Body of pancreas (tissue), 4 donors: ENCODE results near the gene LGR6. TPM values are rescaled to one million over a fixed set of nuclear protein-coding genes. Genes with fewer than 3 reads are reported as not detected.

Source experiments
- ATAC-seq: fragments of 150-250 bp; one replicate; pipeline ENCODE4 v1.9.1; 2016
- DNase-seq, 4 donors: peaks; one replicate each; pipeline ENCODE4 v3.0.0-alpha.2; 2019
- H3K27ac ChIP-seq, 4 donors: fragments of 200-600 bp; sonication (generic); 1 replicate in 3 of 4; 2 replicates in 1 of 4; pipeline versions ENCODE4 v1.5.1 to v1.6.1; 2016 to 2019; ENCODE audit warnings: mild to moderate bottlenecking in 1 of 4, mixed read lengths in 1 of 4, moderate library complexity in 1 of 4
- H3K27me3 ChIP-seq, 2 donors: fragments of 200-600 bp; sonication (generic); one replicate each; pipeline ENCODE4 v1.6.0; 2016; ENCODE audit warnings: mild to moderate bottlenecking in 1 of 2
- H3K36me3 ChIP-seq, 2 donors: fragments of 200-600 bp; sonication (generic); replicated peaks in 1 of 2; 2 replicates each; pipeline ENCODE4 v1.5.1; 2016; ENCODE audit warnings: low read depth in 2 of 2; ENCODE audit not compliant: insufficient read depth in 1 of 2
- H3K4me1 ChIP-seq: fragments of 200-600 bp; sonication (generic); one replicate; pipeline ENCODE4 v1.6.0; 2016
- H3K4me3 ChIP-seq, 2 donors: fragments of 200-600 bp; sonication (generic); 1 replicate in 1 of 2; 2 replicates in 1 of 2; pipeline ENCODE4 v1.5.1; 2016 to 2019
- H3K9me3 ChIP-seq, 3 donors: fragments of 200-600 bp; sonication (generic); 1 replicate in 2 of 3; 2 replicates in 1 of 3; pipeline ENCODE4 v1.5.1; 2016
- CTCF ChIP-seq, 7 experiments: fragments of 450-650 bp in 4 of 7; fragments of 200-600 bp in 3 of 7; sonication (generic) in 3 of 7; IDR thresholded peaks; one replicate each; pipeline ENCODE4 v1.5.1; 2016 to 2019; ENCODE audit warnings: antibody characterized with exemption in 7 of 7
- POLR2A ChIP-seq, 3 donors: fragments of 450-650 bp; IDR thresholded peaks; one replicate each; pipeline ENCODE4 v1.6.1; 2016; ENCODE audit warnings: antibody characterized with exemption in 3 of 3, mild to moderate bottlenecking in 2 of 3
- WGBS, 2 donors: methylation state at CpG; one replicate each; pipeline ENCODE4 v1.1.5; 2017; 5-methylcytosine and 5-hydroxymethylcytosine counted together
- intact Hi-C: fragments of 100-400 bp; cut with DNase I; formaldehyde crosslinking; loops from one replicate; pipeline ENCODE4 v1.15.1; 2023
- total RNA-seq, 2 donors: library from RNA; depleted of rRNA; stranded (reverse); fragments of >200 nt; gene quantifications; one replicate each; pipeline ENCODE4 v1.1.0, GENCODE V29; 2016

LGR6 gene
- total RNA-seq, 2 donors from 2014 or later, result 0.52 TPM; not detected in 1

- H3K9me3 ChIP-seq, result no peaks in the 10 kb centered on the region
- intact Hi-C loops, result no loop called here
- H3K36me3 ChIP-seq, result no peaks in the 10 kb centered on the region
- H3K4me1 ChIP-seq, result no peaks in the 10 kb centered on the region
- 89 to 92% methylated on average over 11 of the region's 11 CpGs for WGBS, 2 donors
- ATAC-seq, result no peak
- TF ChIP-seq POLR2A (IDR thresholded peaks at IDR 0.05) (no peak), CTCF (IDR thresholded peaks at IDR 0.05) (no peak)
- DNase-seq, result no peak
- H3K27ac ChIP-seq, result no peak overlapping the region
- no peaks in the 10 kb centered on the region for H3K27me3 ChIP-seq
- H3K4me3 ChIP-seq, result no peak overlapping the region
Measured at GRCh38 chr1:202276081-202276715, 82.6 kb downstream of the LGR6 start.

GRCh38 chr1:202276920-202277319 lies 83.3 kb downstream of the LGR6 start:
- H3K36me3 ChIP-seq, result no peaks in the 10 kb centered on the region
- no peaks in the 10 kb centered on the region for H3K4me1 ChIP-seq
- no peak overlapping the region for H3K4me3 ChIP-seq
- no peak overlapping the region for H3K27ac ChIP-seq
- DNase-seq (no peak), ATAC-seq (no peak)
- intact Hi-C loops, result no loop called here
- no peaks in the 10 kb centered on the region for H3K9me3 ChIP-seq
- no peaks in the 10 kb centered on the region for H3K27me3 ChIP-seq
- 83 to 89% methylated on average over 3 of the region's 3 CpGs for WGBS, 2 donors
- TF ChIP-seq CTCF (IDR thresholded peaks at IDR 0.05) (no peak), POLR2A (IDR thresholded peaks at IDR 0.05) (no peak)

- TF ChIP-seq POLR2A (IDR thresholded peaks at IDR 0.05), result no peak
- no peak for TF ChIP-seq CTCF (IDR thresholded peaks at IDR 0.05)
- no peaks in the 10 kb centered on the region for H3K36me3 ChIP-seq
- no peak for ATAC-seq
- no peaks in the 10 kb centered on the region for H3K4me1 ChIP-seq
- no peak overlapping the region for H3K27ac ChIP-seq
- intact Hi-C loops, result no loop called here
- 63 to 82% methylated on average over 2 of the region's 2 CpGs for WGBS, 2 donors
- H3K9me3 ChIP-seq, result no peaks in the 10 kb centered on the region
- no peaks in the 10 kb centered on the region for H3K27me3 ChIP-seq
- no peak for DNase-seq
- H3K4me3 ChIP-seq, result no peak overlapping the region
Measured at GRCh38 chr1:202278751-202279150, 85.2 kb downstream of the LGR6 start.

- Histone ChIP-seq H3K27me3 (no peaks in the 10 kb centered on the region), H3K27ac (no peak overlapping the region), H3K4me1 (no peaks in the 10 kb centered on the region), H3K36me3 (no peaks in the 10 kb centered on the region), H3K4me3 (no peak overlapping the region), H3K9me3 (no peaks in the 10 kb centered on the region)
- 70 to 72% methylated on average over 2 of the region's 2 CpGs for WGBS, 2 donors
- ATAC-seq (no peak), DNase-seq (no peak)
- intact Hi-C loops, result no loop called here
- TF ChIP-seq CTCF (IDR thresholded peaks at IDR 0.05) (no peak), POLR2A (IDR thresholded peaks at IDR 0.05) (no peak)
Measured at GRCh38 chr1:202279806-202280205, 86.2 kb downstream of the LGR6 start.

- no peaks in the 10 kb centered on the region for H3K9me3 ChIP-seq
- ATAC-seq (no peak), DNase-seq (no peak)
- no peak overlapping the region for H3K27ac ChIP-seq
- intact Hi-C loops, result no loop called here
- 71 to 73% methylated on average over 7 of the region's 7 CpGs for WGBS, 2 donors
- no peaks in the 10 kb centered on the region for H3K36me3 ChIP-seq
- H3K4me1 ChIP-seq, result no peaks in the 10 kb centered on the region
- no peak overlapping the region for H3K4me3 ChIP-seq
- no peak for TF ChIP-seq CTCF (IDR thresholded peaks at IDR 0.05)
- no peak for TF ChIP-seq POLR2A (IDR thresholded peaks at IDR 0.05)
- H3K27me3 ChIP-seq, result no peaks in the 10 kb centered on the region
Measured at GRCh38 chr1:202280595-202280994, 87.0 kb downstream of the LGR6 start.
